MM.1S (cell line): ENCODE data around the gene FIGNL1.

Experiments used
- EZH2 ChIP-seq: fragments of 300-600 bp; sonication (generic); optimal IDR thresholded peaks from 2 replicates; pipeline ENCODE3; 2017; ENCODE audit warnings: low read depth, mild to moderate bottlenecking, antibody characterized with exemption, low read length, mixed read lengths
- EZH2phosphoT487 ChIP-seq: fragments of 300-600 bp; sonication (generic); IDR thresholded peaks from 2 replicates; pipeline ENCODE4 v1.6.1; 2018; ENCODE audit warnings: antibody characterized with exemption, low read length
- TF ChIP-seq, protein P1 (sequence below): fragments of 300-600 bp; sonication (generic); IDR thresholded peaks from 2 replicates; pipeline ENCODE4 v1.5.1; 2016; ENCODE audit warnings: antibody characterized with exemption, low read length, mixed read lengths

DNA sequence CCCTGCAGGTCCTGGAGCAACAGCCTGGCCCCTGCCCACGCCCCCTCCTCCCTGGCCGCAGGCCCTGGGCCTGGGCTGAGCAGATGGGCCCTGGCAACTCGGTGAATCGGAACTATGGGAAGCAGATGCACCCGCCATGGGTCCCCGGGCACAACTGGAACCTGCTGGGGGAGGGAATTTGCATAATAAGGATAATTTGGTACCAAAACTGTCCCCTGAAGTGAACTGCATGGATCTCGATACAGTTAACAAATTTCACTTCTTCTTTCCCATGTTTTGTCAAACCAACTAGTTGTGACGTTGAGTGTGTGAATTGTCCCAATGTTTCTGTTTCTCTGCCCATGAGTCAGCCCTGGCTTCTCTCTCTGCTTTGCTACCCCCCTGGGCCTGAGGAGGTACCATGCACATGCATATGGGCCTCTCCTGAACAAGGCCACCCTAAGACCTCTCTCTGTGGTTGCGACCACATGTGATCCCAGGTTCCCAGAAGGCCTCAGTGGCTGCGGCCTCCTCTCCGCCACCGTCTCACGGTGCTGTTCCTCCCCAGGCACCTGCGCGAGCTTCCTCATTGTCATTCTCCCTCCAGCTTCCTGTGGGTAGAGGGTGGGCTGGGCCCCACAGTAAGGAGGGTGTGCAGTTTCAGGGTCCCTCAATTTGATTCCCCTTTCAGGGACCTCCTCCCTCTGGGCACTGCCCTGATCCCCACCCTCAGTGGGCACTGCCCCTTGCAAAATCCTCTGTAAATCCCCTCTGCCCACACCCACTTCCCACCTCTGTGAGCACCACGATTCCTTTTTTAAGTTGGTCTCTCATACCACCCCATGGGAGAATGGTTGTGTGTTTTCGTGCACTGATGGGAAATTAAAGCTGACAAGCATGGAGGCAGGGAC lies 40.0 kb downstream of the FIGNL1 start:
- TF ChIP-seq, protein P1, sequence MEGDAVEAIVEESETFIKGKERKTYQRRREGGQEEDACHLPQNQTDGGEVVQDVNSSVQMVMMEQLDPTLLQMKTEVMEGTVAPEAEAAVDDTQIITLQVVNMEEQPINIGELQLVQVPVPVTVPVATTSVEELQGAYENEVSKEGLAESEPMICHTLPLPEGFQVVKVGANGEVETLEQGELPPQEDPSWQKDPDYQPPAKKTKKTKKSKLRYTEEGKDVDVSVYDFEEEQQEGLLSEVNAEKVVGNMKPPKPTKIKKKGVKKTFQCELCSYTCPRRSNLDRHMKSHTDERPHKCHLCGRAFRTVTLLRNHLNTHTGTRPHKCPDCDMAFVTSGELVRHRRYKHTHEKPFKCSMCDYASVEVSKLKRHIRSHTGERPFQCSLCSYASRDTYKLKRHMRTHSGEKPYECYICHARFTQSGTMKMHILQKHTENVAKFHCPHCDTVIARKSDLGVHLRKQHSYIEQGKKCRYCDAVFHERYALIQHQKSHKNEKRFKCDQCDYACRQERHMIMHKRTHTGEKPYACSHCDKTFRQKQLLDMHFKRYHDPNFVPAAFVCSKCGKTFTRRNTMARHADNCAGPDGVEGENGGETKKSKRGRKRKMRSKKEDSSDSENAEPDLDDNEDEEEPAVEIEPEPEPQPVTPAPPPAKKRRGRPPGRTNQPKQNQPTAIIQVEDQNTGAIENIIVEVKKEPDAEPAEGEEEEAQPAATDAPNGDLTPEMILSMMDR, result no peak
- TF ChIP-seq EZH2, result no peak
- TF ChIP-seq EZH2phosphoT487, result no peak
